NCI-H2029 treated with DMSO at 0.1 percent for 48 hours (cell line): ENCODE results near the gene MAP7.
"Not testable (repeated sequence)": the region's sequence is repeated elsewhere in the genome, so short reads cannot be mapped to it uniquely, and the experiment has no call there.

ENCODE experiments used
- DNase-seq: peaks from one replicate; lab custom pipeline; 2025; lab: John Stamatoyannopoulos, UW

Gene MAP7

DNA sequence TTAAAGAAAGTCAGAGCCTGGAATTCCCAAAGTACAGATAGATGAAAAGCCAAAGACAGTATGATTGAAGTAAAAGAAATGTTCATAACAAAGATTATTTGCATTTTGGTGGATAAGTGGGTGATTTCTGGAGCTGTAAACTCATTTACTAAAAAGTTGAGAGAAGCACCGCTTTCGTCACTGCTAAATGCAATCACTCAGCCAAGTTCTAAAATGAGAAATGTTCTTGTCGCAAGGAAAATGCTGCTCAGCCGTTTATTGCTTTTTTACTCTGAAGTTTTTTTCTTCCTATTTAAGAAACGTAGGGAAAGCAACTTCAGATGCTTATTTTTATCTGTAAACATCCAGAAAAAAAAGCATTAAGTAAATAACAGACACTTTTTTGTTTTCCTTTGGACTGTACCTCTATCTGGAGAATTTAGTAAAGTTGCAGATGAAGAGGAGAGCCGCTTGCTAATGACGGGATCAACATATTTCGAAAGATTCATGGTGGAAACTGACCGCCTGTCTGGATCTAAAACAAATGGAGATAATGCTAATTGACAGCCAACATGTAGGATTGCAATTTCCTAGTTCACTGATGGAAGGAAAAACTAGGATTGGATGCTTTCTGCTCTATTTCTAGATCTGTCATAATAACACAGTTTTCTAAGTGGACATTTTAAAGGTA, 166.8 kb downstream of the MAP7 start:
- no peak for DNase-seq

DNA sequence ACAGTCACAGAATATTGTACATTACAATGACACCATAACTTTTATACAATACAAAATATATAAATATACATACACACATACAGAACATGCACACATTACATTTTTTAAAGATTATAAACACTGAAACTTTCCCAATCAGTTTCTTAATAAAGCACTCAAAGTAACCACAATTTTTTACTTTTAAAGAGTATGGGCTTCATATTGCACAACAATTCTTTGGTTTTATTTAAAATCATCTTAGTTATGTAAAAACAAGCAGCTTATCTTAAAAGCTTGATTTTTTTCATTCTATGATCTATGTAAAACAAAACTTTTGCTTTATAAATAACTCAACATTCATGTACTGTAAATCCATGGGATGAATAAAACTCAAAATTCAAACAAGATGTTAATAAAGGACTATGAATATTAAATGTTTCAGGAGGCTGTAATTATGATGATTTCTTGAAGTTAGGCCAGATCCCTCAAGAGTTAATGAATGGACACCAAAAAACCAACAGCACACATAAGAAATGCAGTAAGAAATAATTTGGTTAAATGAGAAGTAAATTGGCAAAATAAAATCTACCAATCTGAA, 167.5 kb downstream of the MAP7 start:
- DNase-seq, result no peak

- no peak for DNase-seq
Observed at GRCh38 chr6:136378888-136379287, 171.3 kb downstream of the MAP7 start.

GRCh38 chr6:136375836-136376235, 174.4 kb downstream of the MAP7 start:
- not testable (repeated sequence) for DNase-seq

DNA sequence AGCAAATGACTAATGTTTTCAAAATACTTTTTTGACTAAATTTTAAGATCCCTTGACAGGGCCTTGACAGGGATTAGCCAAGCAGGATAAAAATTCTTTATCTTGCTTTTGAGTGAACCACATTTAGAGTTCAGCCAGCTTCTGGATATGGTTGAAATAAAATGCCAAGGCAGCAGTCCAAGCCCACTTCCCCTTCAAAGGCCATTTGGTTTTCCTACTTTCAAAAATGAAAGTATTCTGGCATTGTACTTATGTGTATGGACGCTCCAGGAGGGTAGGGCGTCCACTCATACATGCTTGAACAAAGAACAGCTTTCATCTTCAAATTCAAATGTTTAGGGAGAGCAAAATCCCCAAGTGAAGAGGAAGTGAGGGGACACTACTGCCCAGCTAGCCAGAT, 178.3 kb downstream of the MAP7 start:
- DNase-seq, result no peak

- no peak for DNase-seq
Observed at GRCh38 chr6:136370988-136371728, 179.1 kb downstream of the MAP7 start.

- DNase-seq, result peak; percentile 87
Observed at GRCh38 chr6:136365776-136366354, 184.4 kb downstream of the MAP7 start.

- no peak for DNase-seq
Observed at GRCh38 chr6:136362421-136363356, 187.5 kb downstream of the MAP7 start.

- no peak for DNase-seq
Observed at GRCh38 chr6:136361787-136362186, 188.4 kb downstream of the MAP7 start.

- DNase-seq, result no peak
Observed at GRCh38 chr6:136360783-136361182, 189.4 kb downstream of the MAP7 start.

DNA sequence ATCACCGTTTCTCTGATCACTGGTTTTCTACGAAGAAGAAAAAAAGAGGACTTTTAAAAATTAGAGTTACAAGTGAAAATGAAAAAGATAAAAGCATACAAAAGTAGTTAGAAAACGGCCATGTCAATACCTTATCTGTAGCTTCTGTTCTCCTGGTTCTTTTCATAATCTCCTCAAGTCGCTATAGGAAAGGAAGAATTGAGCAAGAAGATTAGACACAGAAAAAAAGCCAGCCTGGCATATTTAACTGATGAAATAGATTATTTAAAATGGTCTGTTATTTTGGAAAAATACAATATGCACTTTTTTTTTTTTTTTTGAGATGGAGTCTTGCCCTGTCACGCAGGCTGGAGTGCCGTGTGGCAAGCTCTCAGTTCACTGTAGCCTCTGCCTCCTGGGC, 190.4 kb downstream of the MAP7 start:
- no peak for DNase-seq

- DNase-seq, result no peak
Observed at GRCh38 chr6:136351518-136352110, 198.6 kb downstream of the MAP7 start.

DNA sequence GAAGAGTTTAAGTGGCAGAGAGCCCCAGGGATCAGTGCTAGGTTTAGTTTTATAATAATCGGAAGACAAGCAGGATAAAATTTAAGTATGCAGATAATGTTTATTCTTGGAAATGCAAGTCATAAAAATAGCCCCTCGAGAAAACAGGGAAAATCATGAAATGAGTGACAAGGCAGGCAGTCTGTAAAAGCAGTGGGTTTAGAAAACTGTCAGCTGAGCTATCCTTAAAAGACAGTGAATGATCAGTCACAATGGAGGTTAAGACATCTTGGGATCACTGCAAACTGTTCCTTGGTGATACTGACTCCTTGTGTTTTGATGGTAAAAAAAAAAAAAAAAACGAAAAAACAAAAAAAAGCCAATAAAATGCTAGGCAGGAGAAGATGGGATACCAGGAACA, 199.3 kb downstream of the MAP7 start:
- DNase-seq, result no peak

GRCh38 chr6:136347847-136348246, 202.4 kb downstream of the MAP7 start:
- DNase-seq, result no peak

GRCh38 chr6:136345145-136345544, 205.1 kb downstream of the MAP7 start:
- no peak for DNase-seq

DNA sequence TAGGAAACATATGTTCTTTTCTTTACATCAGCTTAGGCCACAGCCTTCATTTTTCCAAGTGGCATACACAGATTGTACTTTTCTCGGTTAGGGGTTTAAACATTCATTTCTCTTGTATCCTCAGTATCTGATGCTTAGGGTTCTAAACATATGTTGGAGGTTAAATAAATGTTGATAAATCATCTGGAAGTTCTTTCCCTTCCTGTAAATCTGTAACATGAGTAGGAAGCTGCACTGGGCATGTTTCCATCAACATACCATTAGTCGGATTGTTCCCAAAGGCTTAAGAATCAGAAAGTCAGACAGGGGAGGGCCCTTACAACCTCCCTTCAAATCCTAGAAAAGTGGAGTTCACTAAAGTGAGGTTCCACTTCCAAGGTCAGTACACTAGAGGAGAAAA, 205.8 kb downstream of the MAP7 start:
- no peak for DNase-seq

DNA sequence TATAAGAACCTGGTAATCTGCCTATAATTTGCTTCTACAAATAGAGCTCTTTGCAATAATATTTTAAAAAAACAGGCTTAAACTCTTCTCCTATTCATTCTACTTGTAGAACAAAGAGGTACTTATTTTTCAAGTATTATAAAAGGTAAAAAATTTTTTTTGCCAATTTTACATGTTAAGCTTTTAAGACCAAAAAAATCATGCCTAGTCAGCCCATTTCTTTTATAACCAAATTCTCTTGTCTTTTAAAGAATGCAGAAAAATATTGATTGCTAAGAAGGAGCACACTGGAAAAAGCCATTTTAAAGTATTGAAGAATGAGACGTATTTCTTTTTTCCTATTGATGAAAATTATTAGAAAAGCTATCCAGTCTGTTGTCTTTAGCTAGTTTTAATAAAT, 206.5 kb downstream of the MAP7 start:
- DNase-seq, result no peak

DNA sequence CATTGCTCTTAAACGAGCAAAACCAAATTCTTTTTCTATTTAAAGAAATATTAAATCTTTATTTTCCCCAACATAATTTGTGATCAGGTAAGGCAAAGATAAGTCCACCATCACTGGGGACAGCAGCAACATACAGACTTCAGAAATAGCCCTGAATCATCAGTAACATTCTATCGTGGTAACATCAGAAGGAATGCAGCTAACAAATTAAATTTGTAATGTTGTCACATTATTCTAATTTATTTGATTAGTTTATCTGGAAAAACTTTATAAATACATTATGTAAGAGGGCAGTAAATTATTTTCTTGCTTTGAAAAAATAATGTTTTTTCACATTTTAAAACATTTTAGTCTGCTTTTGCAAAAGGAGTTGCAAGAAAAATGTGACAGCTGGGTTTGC, 206.9 kb downstream of the MAP7 start:
- DNase-seq, result no peak

- DNase-seq, result no peak
Observed at GRCh38 chr6:136341967-136342366, 208.3 kb downstream of the MAP7 start.

DNA sequence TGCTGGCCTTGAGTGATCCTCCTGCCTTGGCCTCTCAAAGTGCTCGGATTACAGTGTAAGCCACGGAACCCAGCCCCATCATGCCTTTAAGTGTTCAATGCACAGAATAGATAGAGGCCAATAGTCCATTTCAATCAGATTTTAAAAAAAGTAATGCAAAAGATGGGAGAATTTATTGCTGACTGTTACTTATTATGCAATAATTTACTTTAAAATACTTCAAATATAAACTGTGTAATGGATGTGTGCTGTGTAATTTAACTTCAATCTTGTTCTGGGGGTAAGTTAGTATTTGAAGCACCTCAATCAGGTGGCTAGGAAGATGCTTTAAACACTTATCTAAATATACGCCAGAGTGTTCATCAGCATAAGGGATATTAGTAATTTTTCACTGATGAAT, 208.9 kb downstream of the MAP7 start:
- no peak for DNase-seq

DNA sequence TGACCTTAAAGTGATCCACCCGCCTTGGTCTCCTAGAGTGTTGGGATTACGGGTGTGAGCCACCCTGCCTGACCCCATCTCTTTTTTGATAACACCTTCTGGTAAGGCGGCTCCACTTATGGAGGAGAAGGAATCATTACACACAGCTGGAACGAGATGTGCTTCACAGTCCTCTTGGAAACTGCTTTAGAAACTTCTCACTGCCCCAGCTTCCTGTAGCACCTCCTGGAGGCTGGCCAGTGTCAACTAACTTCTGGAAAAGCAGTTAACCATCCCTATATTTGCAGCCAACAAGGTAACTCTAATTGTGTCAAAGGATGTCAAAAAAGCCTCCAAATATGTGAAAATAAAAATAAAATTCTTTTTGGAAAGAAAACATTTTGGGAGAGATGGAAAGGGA, 211.7 kb downstream of the MAP7 start:
- no peak for DNase-seq

DNA sequence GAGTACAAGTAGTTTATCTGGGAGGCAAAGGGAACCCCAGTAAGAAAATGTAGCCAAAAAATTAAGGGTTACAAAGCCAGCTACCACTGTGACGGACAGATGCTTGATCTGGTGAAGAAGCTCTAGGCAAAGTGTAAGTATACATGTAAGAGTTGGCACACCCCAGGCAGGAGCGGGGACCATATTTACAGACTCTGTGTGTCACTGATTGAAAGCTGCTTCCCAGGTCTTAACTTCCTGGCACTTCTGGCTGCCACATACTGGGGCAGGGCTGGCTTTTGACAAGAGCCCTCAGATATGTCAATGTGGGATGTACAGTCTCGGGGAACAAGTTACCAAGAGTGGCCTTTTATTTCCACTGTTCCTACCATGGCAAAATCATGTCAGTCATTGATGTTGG, 212.6 kb downstream of the MAP7 start:
- no peak for DNase-seq
